OCI-LY7 (cell line): ENCODE measurements around the gene MROH9. TPM values are rescaled to one million over a fixed set of nuclear protein-coding genes. Genes with fewer than 3 reads are reported as not detected.

ENCODE experiments used
- BruUV-seq: library from RNA; stranded (reverse); fragments of 400-500 nt; replicated peaks from 2 replicates; lab custom pipeline; 2021; lab: Mats Ljungman, UMichigan
- CTCF ChIA-PET: fragments of 300-600 bp; sonication (Branson Sonifier 250); formaldehyde crosslinking; loops from one replicate; lab custom pipeline; 2022; ENCODE audit warnings: antibody characterized with exemption; ENCODE audit not compliant: unreplicated experiment; lab: Charles Lee
- POLR2A ChIA-PET: fragments of 300-600 bp; sonication (Branson Sonifier 250); formaldehyde crosslinking; loops from one replicate; lab custom pipeline; 2022; ENCODE audit warnings: antibody characterized with exemption; lab: Charles Lee
- DNase-seq: peaks from one replicate; pipeline ENCODE4 v3.0.0-alpha.2; 2015; ENCODE audit warnings: low spot score
- H2AFZ ChIP-seq: fragments of 200-600 bp; sonication (generic), shearing (Covaris generic); 2 replicates; pipeline ENCODE4 v1.6.1; 2014; ENCODE audit warnings: mild to moderate bottlenecking, antibody characterized with exemption, low read length, moderate library complexity
- H3K27ac ChIP-seq: fragments of 200-600 bp; sonication (generic); 2 replicates; pipeline ENCODE4 v1.5.1; 2014; ENCODE audit warnings: mixed run types, low read depth, mild to moderate bottlenecking, moderate library complexity, low read length, inconsistent platforms; ENCODE audit not compliant: poor library complexity, severe bottlenecking
- H3K36me3 ChIP-seq: fragments of 200-600 bp; sonication (generic); 2 replicates; pipeline ENCODE4 v1.6.1; 2014; ENCODE audit warnings: mild to moderate bottlenecking, antibody characterized with exemption, low read length, moderate library complexity, mixed read lengths; ENCODE audit not compliant: insufficient read depth
- H3K4me1 ChIP-seq: fragments of 200-600 bp; sonication (generic); 2 replicates; pipeline ENCODE4 v1.5.1; 2014; ENCODE audit warnings: mild to moderate bottlenecking, low read length; ENCODE audit not compliant: insufficient read depth, poor library complexity, severe bottlenecking
- H3K4me2 ChIP-seq: fragments of 200-600 bp; sonication (generic); 2 replicates; pipeline ENCODE4 v1.6.1; 2014; ENCODE audit warnings: mild to moderate bottlenecking, low read length
- H3K4me3 ChIP-seq: fragments of 200-600 bp; sonication (generic); 2 replicates; pipeline ENCODE4 v1.5.1; 2014; ENCODE audit warnings: mild to moderate bottlenecking, low read depth, low read length; ENCODE audit not compliant: poor library complexity, severe bottlenecking
- H3K79me2 ChIP-seq: fragments of 200-600 bp; sonication (generic); 2 replicates; pipeline ENCODE4 v1.6.1; 2016; ENCODE audit warnings: low read depth, mild to moderate bottlenecking, low read length, moderate library complexity, mixed read lengths; ENCODE audit not compliant: insufficient read depth
- H3K9me2 ChIP-seq: fragments of 200-600 bp; sonication (generic); 2 replicates; pipeline ENCODE4 v1.6.1; 2016; ENCODE audit warnings: mild to moderate bottlenecking, low read length, mixed read lengths; ENCODE audit not compliant: insufficient read depth
- H3K9me3 ChIP-seq: fragments of 200-600 bp; sonication (generic); 2 replicates; pipeline ENCODE4 v1.6.1; 2014; ENCODE audit warnings: mild to moderate bottlenecking, mixed run types, low read length, mixed read lengths
- H4K20me1 ChIP-seq: fragments of 200-600 bp; sonication (generic); 2 replicates; pipeline ENCODE4 v1.6.1; 2014; ENCODE audit warnings: mild to moderate bottlenecking, antibody characterized with exemption, low read length, moderate library complexity, mixed read lengths; ENCODE audit not compliant: insufficient read depth
- EZH2phosphoT487 ChIP-seq: fragments of 200-600 bp; sonication (generic); IDR thresholded peaks from 2 replicates; pipeline ENCODE4 v1.6.1; 2018; ENCODE audit warnings: low read depth, borderline replicate concordance, mild to moderate bottlenecking, mixed run types, antibody characterized with exemption, low read length, moderate library complexity, mixed read lengths
- intact Hi-C: fragments of 100-400 bp; cut with micrococcal nuclease; formaldehyde crosslinking; loops from one replicate; pipeline ENCODE4 v1.10.0; 2022; ENCODE audit not compliant: unreplicated experiment
- total RNA-seq, 2 experiments: library from RNA; depleted of rRNA in 1 of 2; stranded (reverse); fragments of >200 nt in 1 of 2; shearing (Covaris generic) in 1 of 2; gene quantifications; 2 replicates each; pipeline ENCODE4 v1.2.3, GENCODE V29; 2014 to 2022
- TF ChIP-seq, protein P1 (sequence below): fragments of 200-600 bp; sonication (generic); conservative IDR thresholded peaks from 2 replicates; pipeline ENCODE4 v1.5.1; 2014; ENCODE audit warnings: mild to moderate bottlenecking, antibody characterized with exemption, low read length, moderate library complexity, mixed read lengths

The MROH9 gene
- total RNA-seq, 2 experiments from 2014 or later, result not detected

- CTCF ChIA-PET, result no interaction called here
- Histone ChIP-seq H3K9me3 (no peaks in the 10 kb centered on the region), H3K4me3 (no peak overlapping the region), H3K27ac (no peak overlapping the region), H3K79me2 (no peaks in the 10 kb centered on the region), H3K9me2 (no peaks in the 10 kb centered on the region), H2AFZ (no peak overlapping the region), H3K4me1 (no peaks in the 10 kb centered on the region), H3K4me2 (no peak overlapping the region), H3K36me3 (no peaks in the 10 kb centered on the region), H4K20me1 (no peaks in the 10 kb centered on the region)
- TF ChIP-seq, protein P1, sequence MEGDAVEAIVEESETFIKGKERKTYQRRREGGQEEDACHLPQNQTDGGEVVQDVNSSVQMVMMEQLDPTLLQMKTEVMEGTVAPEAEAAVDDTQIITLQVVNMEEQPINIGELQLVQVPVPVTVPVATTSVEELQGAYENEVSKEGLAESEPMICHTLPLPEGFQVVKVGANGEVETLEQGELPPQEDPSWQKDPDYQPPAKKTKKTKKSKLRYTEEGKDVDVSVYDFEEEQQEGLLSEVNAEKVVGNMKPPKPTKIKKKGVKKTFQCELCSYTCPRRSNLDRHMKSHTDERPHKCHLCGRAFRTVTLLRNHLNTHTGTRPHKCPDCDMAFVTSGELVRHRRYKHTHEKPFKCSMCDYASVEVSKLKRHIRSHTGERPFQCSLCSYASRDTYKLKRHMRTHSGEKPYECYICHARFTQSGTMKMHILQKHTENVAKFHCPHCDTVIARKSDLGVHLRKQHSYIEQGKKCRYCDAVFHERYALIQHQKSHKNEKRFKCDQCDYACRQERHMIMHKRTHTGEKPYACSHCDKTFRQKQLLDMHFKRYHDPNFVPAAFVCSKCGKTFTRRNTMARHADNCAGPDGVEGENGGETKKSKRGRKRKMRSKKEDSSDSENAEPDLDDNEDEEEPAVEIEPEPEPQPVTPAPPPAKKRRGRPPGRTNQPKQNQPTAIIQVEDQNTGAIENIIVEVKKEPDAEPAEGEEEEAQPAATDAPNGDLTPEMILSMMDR, result no peak
- TF ChIP-seq EZH2phosphoT487, result no peak
- intact Hi-C loops, result no loop called here
- POLR2A ChIA-PET, result no interaction called here
- BruUV-seq, result no TSS peak
- DNase-seq, result no peak
Measured at GRCh38 chr1:171075041-171075440, 139.7 kb downstream of the MROH9 start.

- ChIA-PET POLR2A (interaction anchor here (0.6 to 2.1 kb wide), 3 partner anchors 10 to 232 kb away, joined by 3 to 5 read pairs (median 3); partner anchors contain the start of gene FMO4), CTCF (interaction anchor here (1.1 to 2.1 kb wide), 3 partner anchors 9 to 232 kb away, joined by 3 to 19 read pairs (median 4); partner anchors contain the start of genes FMO3 and FMO4)
- Histone ChIP-seq H3K79me2 (no peaks in the 10 kb centered on the region), H3K27ac (no peak overlapping the region), H3K4me1 (no peaks in the 10 kb centered on the region), H4K20me1 (no peaks in the 10 kb centered on the region), H3K4me3 (no peak overlapping the region), H3K4me2 (no peak overlapping the region), H3K36me3 (no peaks in the 10 kb centered on the region), H3K9me3 (no peaks in the 10 kb centered on the region), H3K9me2 (no peaks in the 10 kb centered on the region), H2AFZ (no peak overlapping the region)
- peak; percentile 36 for DNase-seq
- no TSS peak for BruUV-seq
- intact Hi-C loops, result loop anchor here (1.0 to 5.0 kb wide), 3 partner anchors 107 to 233 kb away; partner anchors contain the start of gene FMO4
- TF ChIP-seq, protein P1, result peak; percentile 78
- no peak for TF ChIP-seq EZH2phosphoT487
Measured at GRCh38 chr1:171081314-171081753, 146.0 kb downstream of the MROH9 start.

DNA sequence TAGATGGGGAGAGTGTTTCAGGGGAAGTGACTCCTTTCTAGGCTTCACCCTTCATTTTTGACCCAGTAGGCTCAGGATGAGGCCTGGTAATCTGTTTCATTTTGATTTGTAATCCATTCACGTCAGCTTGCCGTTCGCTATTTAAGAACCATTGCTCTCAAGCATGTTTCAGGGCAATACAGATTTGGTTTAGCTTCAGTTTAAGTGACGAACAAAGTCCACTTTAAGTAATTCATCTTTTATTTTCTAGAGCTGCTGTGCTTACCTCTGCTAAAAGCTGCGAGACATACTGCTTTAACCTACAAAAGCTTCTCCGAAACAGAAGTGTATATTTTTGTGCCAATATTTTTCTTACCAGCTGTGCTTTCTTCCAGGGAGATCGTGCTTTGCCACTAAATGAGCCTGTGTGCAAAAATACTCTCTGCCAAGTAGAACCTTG lies 146.4 kb downstream of the MROH9 start:
- Histone ChIP-seq H3K79me2 (no peaks in the 10 kb centered on the region), H3K27ac (no peak overlapping the region), H3K9me3 (no peaks in the 10 kb centered on the region), H3K4me2 (no peak overlapping the region), H3K4me1 (no peaks in the 10 kb centered on the region), H4K20me1 (no peaks in the 10 kb centered on the region), H3K4me3 (no peak overlapping the region), H3K9me2 (no peaks in the 10 kb centered on the region), H3K36me3 (no peaks in the 10 kb centered on the region), H2AFZ (no peak overlapping the region)
- no TSS peak for BruUV-seq
- intact Hi-C loops, result loop anchor here (1.0 to 5.0 kb wide), 3 partner anchors 107 to 233 kb away; partner anchors contain the start of gene FMO4
- CTCF ChIA-PET, result interaction anchor here (1.1 to 2.1 kb wide), 3 partner anchors 9 to 232 kb away, joined by 3 to 19 read pairs (median 4); partner anchors contain the start of genes FMO3 and FMO4
- TF ChIP-seq EZH2phosphoT487, result no peak
- TF ChIP-seq, protein P1, result no peak
- POLR2A ChIA-PET, result interaction anchor here (2.1 kb wide), 1 partner anchor 232 kb away, joined by 5 read pairs; the partner anchor contains the start of gene FMO4
- no peak for DNase-seq
